Measurements from ENCODE around the gene SPINK13.
"Not testable (repeated sequence)": the region's sequence is repeated elsewhere in the genome, so short reads cannot be mapped to it uniquely, and the experiment has no call there.

DNA sequence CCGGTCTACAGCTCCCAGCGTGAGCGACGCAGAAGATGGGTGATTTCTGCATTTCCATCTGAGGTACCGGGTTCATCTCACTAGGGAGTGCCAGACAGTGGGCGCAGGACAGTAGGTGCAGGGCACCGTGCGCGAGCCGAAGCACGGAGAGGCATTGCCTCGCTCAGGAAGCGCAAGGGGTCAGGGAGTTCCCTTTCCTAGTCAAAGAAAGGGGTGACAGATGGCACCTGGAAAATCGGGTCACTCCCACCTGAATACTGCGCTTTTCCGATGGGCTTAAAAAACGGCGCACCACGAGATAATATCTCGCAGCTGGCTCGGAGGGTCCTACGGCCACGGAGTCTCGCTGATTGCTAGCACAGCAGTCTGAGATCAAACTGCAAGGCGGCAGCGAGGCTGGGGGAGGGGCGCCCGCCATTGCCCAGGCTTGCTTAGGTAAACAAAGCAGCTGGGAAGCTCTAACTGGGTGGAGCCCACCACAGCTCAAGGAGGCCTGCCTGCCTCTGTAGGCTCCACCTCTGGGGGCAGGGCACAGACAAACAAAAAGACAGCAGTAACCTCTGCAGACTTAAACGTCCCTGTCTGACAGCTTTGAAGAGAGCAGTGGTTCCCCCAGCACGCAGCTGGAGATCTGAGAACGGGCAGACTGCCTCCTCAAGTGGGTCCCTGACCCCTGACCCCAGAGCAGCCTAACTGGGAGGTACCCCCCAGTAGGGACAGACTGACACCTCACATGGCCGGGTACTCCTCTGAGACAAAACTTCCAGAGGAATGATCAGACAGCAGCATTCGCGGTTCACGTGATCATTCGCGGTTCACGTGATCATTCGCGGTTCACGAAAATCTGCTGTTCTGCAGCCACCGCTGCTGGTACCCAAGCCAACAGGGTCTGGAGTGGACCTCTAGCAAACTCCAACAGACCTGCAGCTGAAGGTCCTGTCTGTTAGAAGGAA, 51.7 kb downstream of the SPINK13 start:
- TF ChIP-seq ARNT (IDR thresholded peaks at IDR 0.05); SP1 (IDR thresholded peaks at IDR 0.05); ZNF384 (IDR thresholded peaks at IDR 0.05); FOXA1 (IDR thresholded peaks at IDR 0.05); CTBP1 (IDR thresholded peaks at IDR 0.05; ENCODE audit: borderline replicate concordance); BHLHE40 (IDR thresholded peaks at IDR 0.05; ENCODE audit: borderline replicate concordance): not testable (repeated sequence)
- TF ChIP-seq, protein P1, sequence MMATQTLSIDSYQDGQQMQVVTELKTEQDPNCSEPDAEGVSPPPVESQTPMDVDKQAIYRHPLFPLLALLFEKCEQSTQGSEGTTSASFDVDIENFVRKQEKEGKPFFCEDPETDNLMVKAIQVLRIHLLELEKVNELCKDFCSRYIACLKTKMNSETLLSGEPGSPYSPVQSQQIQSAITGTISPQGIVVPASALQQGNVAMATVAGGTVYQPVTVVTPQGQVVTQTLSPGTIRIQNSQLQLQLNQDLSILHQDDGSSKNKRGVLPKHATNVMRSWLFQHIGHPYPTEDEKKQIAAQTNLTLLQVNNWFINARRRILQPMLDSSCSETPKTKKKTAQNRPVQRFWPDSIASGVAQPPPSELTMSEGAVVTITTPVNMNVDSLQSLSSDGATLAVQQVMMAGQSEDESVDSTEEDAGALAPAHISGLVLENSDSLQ (IDR thresholded peaks at IDR 0.05): not testable (repeated sequence)

All from HEK293T (cell line).